CD4-positive, alpha-beta T cell treated with Interleukin-1 beta for 1 hour (primary cell): ENCODE data around the gene LMAN2L.

ENCODE experiments used
- DNase-seq, 2 donors: peaks; one replicate each; pipeline ENCODE4 v3.0.0-alpha.2; 2020 to 2022

LMAN2L gene

DNA sequence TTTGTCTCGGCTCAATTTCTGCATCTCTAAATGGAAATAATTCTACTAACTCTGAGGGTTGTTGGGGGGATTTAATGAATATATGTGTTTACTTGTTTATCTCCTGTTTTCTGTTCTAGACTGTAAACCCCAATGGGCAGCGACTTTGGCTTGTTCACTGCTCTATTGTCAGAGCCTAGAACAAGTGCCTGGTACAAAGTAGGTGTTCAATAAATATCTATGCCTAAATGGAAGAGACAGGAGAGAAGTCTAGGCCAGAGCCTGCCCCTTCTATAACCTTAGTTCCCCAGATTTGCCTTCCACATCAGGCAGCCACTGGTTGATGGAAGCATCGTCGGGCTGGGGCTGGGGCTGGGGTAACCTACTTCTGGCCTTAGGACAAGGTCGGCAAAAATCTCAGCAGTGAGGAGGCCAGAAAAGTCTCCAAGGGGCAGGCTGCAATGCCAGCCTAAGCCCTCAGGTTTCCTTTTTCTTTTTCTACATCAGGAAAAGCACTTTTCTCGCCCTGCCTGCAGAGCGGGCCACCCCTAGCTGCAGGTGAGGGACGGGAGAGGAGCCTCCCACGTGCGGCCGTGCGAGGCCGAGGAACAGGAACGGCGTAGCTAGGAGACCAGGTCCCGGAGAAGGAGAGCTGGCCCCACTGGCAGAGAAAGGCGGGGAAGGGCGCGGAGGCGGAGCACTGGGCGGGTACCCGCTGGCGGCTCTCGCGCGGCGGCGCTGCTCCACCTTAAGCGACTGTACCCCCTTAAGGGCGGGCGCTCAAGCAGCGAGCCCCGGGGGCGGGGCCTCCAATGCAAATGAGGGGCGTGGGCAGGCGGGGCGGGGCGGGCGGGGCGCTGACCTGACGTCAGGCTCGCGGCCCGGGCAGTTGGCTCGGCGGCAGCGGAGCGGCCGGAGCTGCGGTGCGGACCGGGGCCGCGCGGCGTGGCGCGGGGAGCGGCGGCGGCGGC is 20.4 kb upstream of the LMAN2L start, which contains the start of gene CNNM4:
Gene CNNM4 (plus strand): TSS at position 867 of the 950 bp plus-strand sequence. CDS start 98 bp downstream, outside the sequence.
- DNase-seq, result peak; percentile 91

DNA sequence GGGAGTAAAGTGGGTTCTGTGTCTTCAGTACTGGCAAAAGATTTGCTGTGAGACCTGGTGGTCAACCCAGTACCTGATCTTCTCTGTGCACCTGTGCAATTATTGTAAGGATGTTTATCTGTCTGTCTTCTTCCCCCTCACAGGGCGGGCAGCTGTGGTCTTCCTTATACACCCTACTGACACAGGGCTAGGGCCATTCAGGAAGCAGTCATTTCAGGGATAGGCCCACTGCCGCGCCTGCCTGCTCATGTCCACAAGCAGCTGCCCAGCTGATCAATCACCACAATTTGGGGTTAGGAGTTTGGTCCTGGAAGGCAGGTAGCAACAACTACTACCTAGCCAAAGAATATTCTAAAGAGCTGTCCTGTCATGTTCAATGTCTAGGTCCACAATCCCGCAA is 19.7 kb upstream of the LMAN2L start:
- no peak for DNase-seq

GRCh38 chr2:96758987-96759386 is 19.1 kb upstream of the LMAN2L start:
- no peak for DNase-seq

GRCh38 chr2:96757477-96757860 is 17.6 kb upstream of the LMAN2L start:
- DNase-seq, result no peak

DNA sequence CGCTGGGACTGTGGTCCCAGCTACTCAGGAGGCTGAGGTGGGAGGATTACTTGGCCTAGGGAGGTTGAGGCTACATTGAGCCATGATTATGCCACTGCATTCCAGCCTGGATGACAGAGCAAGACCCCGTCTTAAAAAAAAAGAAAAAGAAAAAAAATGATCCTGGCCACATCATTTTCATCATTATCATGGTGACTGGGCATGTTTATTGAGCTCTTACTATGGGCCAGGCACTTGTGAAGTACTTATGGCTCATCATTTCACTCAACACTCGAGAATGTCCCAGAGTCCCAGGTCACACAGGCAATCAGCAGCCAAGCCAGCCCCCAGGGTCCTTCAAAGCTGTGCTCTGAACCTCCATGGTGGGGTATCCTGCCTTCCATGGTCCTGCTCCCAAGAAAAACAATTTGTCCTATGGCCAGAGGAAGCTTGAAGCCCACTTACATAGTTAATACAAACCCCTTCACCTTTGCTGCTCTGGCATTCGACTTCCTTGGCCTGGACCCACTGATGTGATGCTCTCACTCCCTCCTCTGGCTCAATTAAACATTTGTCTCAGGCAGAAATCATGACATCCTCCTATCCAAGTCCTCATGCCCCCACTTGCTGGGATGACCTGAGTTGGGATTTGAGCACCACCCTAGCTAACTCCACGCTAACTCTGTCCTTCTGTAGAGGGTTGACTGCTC is 17.1 kb upstream of the LMAN2L start:
- DNase-seq, result no peak

GRCh38 chr2:96754317-96754716 is 14.5 kb upstream of the LMAN2L start:
- no peak for DNase-seq

DNA sequence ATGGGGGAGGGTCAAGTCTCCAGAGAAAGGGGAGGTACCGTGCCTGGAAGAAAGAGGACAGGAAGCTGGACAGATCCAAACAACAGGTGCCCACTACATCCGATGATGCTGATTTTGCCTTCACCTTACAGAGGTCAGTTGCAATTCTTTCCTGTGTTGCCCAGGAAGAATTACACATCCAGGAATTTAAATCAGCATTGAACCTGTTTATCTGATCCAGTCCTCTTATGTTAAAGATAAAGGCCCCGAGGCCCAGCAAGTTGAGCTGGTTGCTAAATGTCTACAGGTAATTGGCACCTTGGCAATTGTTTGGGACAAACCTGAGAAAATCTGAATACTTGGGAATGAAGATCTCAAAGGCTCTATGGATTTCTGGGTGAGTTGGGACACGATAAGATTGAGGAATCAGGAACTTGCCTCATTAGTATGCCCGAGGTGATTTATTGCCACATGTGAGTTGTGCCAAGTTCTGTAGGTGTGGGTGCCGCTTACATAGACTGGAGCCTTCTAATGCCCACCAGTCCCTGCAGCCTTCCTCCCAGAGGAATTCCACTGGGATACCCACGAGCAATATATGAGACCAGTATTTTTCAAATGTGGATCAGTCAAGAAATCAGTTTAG is 13.9 kb upstream of the LMAN2L start:
- no peak for DNase-seq

DNA sequence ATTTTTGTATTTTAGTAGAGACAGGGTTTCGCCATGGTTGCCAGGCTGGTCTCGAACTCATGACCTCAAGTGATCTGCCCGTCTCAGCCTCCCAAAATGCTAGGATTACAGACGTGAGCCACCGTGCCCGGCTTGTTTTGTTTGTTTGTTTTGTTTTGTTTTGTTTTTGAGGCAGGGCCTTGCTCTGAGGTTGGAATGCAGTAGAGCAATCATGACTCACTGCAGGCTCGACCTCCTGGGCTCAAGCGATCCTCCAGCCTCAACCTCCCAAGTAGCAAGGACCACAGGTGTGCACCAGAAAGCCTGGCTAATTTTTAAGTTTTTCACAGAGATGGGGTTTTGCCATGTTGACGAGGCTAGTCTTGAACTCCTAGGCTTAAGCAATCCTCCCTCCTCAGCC is 11.9 kb upstream of the LMAN2L start:
- DNase-seq, result no peak

GRCh38 chr2:96747061-96747617 is 7.3 kb upstream of the LMAN2L start:
- DNase-seq, result no peak

- no peak for DNase-seq
Measured at GRCh38 chr2:96739076-96739632, 710 bp downstream of the LMAN2L start.

DNA sequence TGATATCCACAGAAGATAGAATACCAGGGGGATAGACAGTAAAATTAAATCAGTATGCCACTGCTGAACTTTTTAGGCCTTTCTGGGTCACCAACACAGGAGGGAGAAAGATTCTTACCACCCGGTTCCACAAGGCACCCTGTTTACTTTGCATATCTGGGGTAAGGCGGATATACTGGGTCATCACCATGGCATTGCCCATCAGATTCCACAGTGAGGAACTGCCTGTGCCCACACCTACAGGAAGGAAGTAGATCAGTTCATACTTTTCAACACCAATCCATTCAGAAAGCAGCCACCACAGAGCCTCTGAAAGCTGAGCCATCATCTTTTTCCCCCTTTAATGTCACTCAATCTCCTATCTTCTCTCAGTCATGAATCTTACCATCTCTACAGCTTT is 2.0 kb downstream of the LMAN2L start:
- DNase-seq, result peak in 1 of 2 donors; percentile 33

DNA sequence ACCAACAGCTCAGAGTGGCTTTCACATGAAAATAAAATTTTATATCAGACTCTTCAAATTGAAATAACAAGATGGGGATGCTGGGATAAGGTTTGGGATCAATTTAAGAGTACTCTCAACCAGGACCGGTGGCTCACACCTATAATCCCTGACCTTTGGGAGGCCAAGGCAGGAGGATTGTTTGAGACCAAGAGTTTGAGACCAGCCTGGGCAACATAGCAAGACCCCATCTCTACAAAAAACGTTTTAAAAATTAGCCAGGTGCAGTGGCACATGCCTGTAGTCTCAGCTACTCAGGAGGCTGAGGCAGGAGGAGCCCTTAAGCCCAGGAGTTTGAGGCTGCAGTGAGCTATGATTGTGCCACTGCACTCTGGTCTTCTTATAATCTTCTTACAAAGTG is 2.6 kb downstream of the LMAN2L start:
- DNase-seq, result no peak

DNA sequence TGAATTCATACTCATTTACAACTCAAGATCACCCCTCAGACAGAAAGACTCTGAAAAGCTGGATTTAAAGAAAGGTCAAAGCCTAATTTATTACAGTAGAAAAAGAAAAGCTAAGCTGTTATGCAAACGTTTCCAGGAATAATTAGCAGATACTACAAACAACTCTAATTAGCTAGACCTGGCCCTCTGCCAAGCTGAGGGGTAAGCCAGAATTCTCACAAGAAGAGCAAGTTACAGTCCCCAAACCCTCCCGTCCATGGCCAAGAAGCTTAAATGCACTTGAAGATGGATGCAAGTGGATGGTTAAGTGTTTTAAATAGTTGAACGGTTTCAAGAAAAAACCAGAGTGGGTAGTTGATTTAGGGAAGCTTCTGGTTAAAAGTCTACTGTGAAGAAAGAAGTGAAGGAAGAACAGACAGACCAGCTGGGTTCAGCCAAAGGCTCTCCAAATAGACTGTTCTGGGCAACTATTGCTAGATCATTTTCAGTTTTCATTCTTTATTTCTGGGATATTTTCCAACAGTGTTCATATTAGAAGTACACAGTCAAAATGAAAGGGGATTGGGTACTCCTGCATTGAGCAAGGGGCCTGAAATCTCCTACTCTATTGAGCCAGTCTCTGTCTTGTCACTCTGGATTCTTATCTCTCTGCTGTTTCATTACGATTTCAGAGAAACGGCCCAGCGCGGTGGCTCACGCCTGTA is 4.8 kb downstream of the LMAN2L start:
- DNase-seq, result no peak

GRCh38 chr2:96733931-96734330 is 5.9 kb downstream of the LMAN2L start:
- DNase-seq, result no peak

GRCh38 chr2:96730212-96730611 is 9.7 kb downstream of the LMAN2L start:
- DNase-seq, result no peak

GRCh38 chr2:96729748-96730147 is 10.1 kb downstream of the LMAN2L start:
- DNase-seq, result no peak

- DNase-seq, result no peak
Measured at GRCh38 chr2:96727431-96727830, 12.4 kb downstream of the LMAN2L start.

GRCh38 chr2:96726131-96726530 is 13.7 kb downstream of the LMAN2L start:
- no peak for DNase-seq

DNA sequence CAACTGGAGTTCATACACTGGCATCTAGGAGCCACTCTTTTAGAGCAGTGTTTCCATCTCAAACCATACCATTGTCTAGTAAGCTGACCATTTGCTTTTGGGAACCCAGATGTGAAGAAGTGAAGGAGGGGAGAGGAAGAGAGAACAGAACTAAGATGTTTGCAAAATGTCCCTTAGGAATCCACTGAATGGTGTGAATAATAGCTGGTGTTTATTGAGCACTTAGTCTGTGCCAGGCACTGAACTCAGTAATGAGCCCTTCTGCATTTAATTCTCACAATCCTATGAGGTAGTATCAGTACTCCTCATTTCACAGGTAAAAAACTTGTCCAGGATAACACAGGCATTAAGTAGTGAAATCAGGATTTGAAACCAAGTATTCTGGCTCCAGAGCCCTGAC is 23.5 kb downstream of the LMAN2L start:
- DNase-seq, result no peak

DNA sequence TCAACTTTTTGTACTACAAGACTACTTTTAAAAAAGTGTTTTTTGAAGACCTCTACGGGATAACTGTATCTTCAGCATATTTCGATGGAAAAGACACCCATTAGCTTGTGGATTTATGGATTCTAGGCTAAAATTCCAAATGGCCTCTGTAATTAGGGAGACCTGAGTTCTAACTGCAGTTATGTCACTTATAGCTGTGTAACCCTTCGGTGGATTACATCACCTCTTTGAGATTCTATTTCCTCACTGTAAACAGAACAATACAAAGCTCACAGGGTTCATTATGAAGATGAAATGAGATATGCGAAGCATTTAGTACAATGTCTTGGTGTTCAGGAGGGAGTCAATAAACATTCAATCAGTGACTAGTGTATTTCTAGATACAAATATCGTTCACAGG is 24.2 kb downstream of the LMAN2L start:
- DNase-seq, result no peak

GRCh38 chr2:96710985-96711384 is 28.9 kb downstream of the LMAN2L start:
- DNase-seq, result no peak

DNA sequence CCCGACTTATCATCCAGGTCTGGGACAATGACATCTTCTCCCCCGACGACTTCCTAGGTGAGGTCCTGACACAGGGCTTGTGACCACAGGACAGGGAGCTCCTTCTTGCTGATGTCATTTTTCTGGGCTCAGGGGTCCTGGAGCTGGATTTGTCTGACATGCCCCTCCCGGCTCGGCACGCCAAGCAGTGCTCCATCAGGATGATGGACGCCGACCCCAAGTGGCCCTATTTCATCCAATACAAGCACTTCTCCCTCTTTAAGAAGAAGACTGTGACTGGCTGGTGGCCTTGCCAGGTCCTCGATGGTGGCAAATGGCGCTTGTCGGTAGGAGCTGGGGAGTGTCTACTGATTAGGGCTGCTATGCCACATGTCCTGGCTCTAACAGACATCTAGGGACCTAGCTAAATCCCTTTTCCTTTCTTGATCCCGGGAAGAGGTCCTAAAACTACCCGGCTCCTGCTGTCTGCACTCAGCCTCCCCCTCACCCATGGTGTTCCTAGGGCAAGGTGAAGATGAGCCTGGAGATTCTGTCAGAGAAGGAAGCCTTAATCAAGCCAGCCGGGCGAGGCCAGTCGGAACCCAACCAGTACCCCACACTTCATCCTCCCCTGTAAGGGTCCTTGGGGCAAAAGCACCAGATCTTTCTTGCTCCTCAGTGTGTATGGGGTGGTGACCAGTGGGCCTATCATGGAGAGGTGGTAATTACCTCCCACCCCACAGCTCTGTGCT is 36.7 kb downstream of the LMAN2L start:
- DNase-seq, result no peak
